OCI-LY1 (cell line): Measurements from ENCODE around the gene YKT6.

ENCODE experiments used
- H2AFZ ChIP-seq: fragments of 200-600 bp; sonication (generic), shearing (Covaris generic); 2 replicates; pipeline ENCODE4 v1.6.0; 2014; ENCODE audit warnings: antibody characterized with exemption, mild to moderate bottlenecking, low read length
- H3F3A ChIP-seq: fragments of 200-600 bp; sonication (generic), shearing (Covaris generic); 2 replicates; pipeline ENCODE4 v1.6.0; 2014; ENCODE audit warnings: mild to moderate bottlenecking, antibody characterized with exemption, low read length, moderate library complexity; ENCODE audit not compliant: insufficient read depth
- H3K27ac ChIP-seq: fragments of 200-600 bp; sonication (generic); 2 replicates; pipeline ENCODE4 v1.5.1; 2014; ENCODE audit warnings: low read length, mixed run types, mild to moderate bottlenecking, low read depth; ENCODE audit not compliant: poor library complexity, severe bottlenecking
- H3K27me3 ChIP-seq: fragments of 200-600 bp; sonication (generic); 2 replicates; pipeline ENCODE4 v1.6.0; 2014; ENCODE audit warnings: antibody characterized with exemption, mild to moderate bottlenecking, low read length, moderate library complexity; ENCODE audit not compliant: insufficient read depth
- H3K36me3 ChIP-seq: fragments of 200-600 bp; sonication (generic); 2 replicates; pipeline ENCODE4 v1.6.1; 2014; ENCODE audit warnings: mild to moderate bottlenecking, antibody characterized with exemption, low read length, moderate library complexity, mixed read lengths; ENCODE audit not compliant: insufficient read depth
- H3K4me1 ChIP-seq: fragments of 200-600 bp; sonication (generic); 2 replicates; pipeline ENCODE4 v1.5.1; 2014; ENCODE audit warnings: mild to moderate bottlenecking, low read length, moderate library complexity; ENCODE audit not compliant: insufficient read depth, severe bottlenecking
- H3K4me2 ChIP-seq: fragments of 200-600 bp; sonication (generic), shearing (Covaris generic); 2 replicates; pipeline ENCODE4 v1.6.1; 2014; ENCODE audit warnings: low read length
- H3K4me3 ChIP-seq: fragments of 200-600 bp; sonication (generic); 2 replicates; pipeline ENCODE4 v1.5.1; 2014; ENCODE audit warnings: low read length, low read depth, mild to moderate bottlenecking, mixed read lengths; ENCODE audit not compliant: poor library complexity, severe bottlenecking
- H3K79me2 ChIP-seq: fragments of 200-600 bp; shearing (Covaris generic); 2 replicates; pipeline ENCODE4 v1.6.1; 2016; ENCODE audit warnings: mixed run types, low read length, mixed read lengths; ENCODE audit not compliant: insufficient read depth
- H3K9ac ChIP-seq: fragments of 200-600 bp; sonication (generic), shearing (Covaris generic); 2 replicates; pipeline ENCODE4 v1.6.1; 2014; ENCODE audit warnings: mild to moderate bottlenecking, low read length, mixed read lengths
- H3K9me2 ChIP-seq: fragments of 200-600 bp; sonication (generic), shearing (Covaris generic); 2 replicates; pipeline ENCODE4 v1.6.1; 2014; ENCODE audit warnings: low read depth, mild to moderate bottlenecking, low read length, mixed read lengths
- H3K9me3 ChIP-seq: fragments of 200-600 bp; shearing (Covaris generic); 2 replicates; pipeline ENCODE4 v1.6.1; 2014; ENCODE audit warnings: low read length, mixed read lengths
- H4K20me1 ChIP-seq: fragments of 200-600 bp; sonication (generic), shearing (Covaris generic); 2 replicates; pipeline ENCODE4 v1.6.0; 2016; ENCODE audit warnings: mild to moderate bottlenecking, low read length; ENCODE audit not compliant: insufficient read depth
- CTCF ChIP-seq: fragments of 200-600 bp; sonication (generic), shearing (Covaris generic); IDR thresholded peaks from 2 replicates; pipeline ENCODE4 v1.5.1; 2017; ENCODE audit warnings: mild to moderate bottlenecking, antibody characterized with exemption, low read length, moderate library complexity, mixed read lengths
- EZH2 ChIP-seq: fragments of 200-600 bp; sonication (generic), shearing (Covaris generic); IDR thresholded peaks from 2 replicates; pipeline ENCODE4 v1.8.0; 2017; ENCODE audit warnings: borderline replicate concordance, mixed run types, mild to moderate bottlenecking, antibody characterized with exemption, low read length, moderate library complexity, mixed read lengths

YKT6 gene

GRCh38 chr7:44216521-44217222 is 15.9 kb downstream of the YKT6 start:
- Histone ChIP-seq H3K27me3 (peaks cover 2% of the 10 kb centered on the region; the same call in 1 of the 2 replicates), H3K27ac (no peak overlapping the region), H3K4me2 (no peak overlapping the region), H3K4me1 (peaks cover 22% of the 10 kb centered on the region), H3F3A (no peaks in the 10 kb centered on the region), H3K9ac (no peak overlapping the region), H3K9me2 (no peaks in the 10 kb centered on the region), H3K36me3 (peaks cover 19% of the 10 kb centered on the region; the same call in 1 of the 2 replicates), H3K79me2 (no peaks in the 10 kb centered on the region), H4K20me1 (no peaks in the 10 kb centered on the region), H3K4me3 (no peak overlapping the region), H2AFZ (no peak overlapping the region), H3K9me3 (no peaks in the 10 kb centered on the region)
- TF ChIP-seq EZH2 = no peak
- TF ChIP-seq CTCF = no peak

GRCh38 chr7:44217223-44217714 is 16.5 kb downstream of the YKT6 start:
- Histone ChIP-seq H3K4me1 (peaks cover 23% of the 10 kb centered on the region), H3K27ac (no peak overlapping the region), H3K79me2 (no peaks in the 10 kb centered on the region), H3K9me3 (no peaks in the 10 kb centered on the region), H3F3A (no peaks in the 10 kb centered on the region), H3K9me2 (no peaks in the 10 kb centered on the region), H4K20me1 (no peaks in the 10 kb centered on the region), H3K4me2 (no peak overlapping the region), H3K4me3 (no peak overlapping the region), H3K36me3 (peaks cover 13% of the 10 kb centered on the region; the same call in 1 of the 2 replicates), H3K9ac (no peak overlapping the region), H2AFZ (no peak overlapping the region), H3K27me3 (peaks cover 7% of the 10 kb centered on the region; the same call in 1 of the 2 replicates)
- no peak for TF ChIP-seq EZH2
- no peak for TF ChIP-seq CTCF

- Histone ChIP-seq H3K9me2 (no peaks in the 10 kb centered on the region), H3K4me2 (no peak overlapping the region), H3K27ac (no peak overlapping the region), H3K4me1 (peaks cover 23% of the 10 kb centered on the region), H2AFZ (no peak overlapping the region), H3K79me2 (no peaks in the 10 kb centered on the region), H3F3A (no peaks in the 10 kb centered on the region), H3K9ac (no peak overlapping the region), H3K27me3 (peaks cover 7% of the 10 kb centered on the region; the same call in 1 of the 2 replicates), H3K9me3 (no peaks in the 10 kb centered on the region), H3K36me3 (peaks cover 7% of the 10 kb centered on the region; the same call in 1 of the 2 replicates), H3K4me3 (no peak overlapping the region), H4K20me1 (no peaks in the 10 kb centered on the region)
- no peak for TF ChIP-seq EZH2
- TF ChIP-seq CTCF = no peak
Measured at GRCh38 chr7:44217852-44218402, 17.1 kb downstream of the YKT6 start.
